Esophagus muscularis mucosa (tissue), 3 donors: ENCODE results near the gene CAPNS1.

ENCODE experiments used
- CTCF ChIP-seq, 3 experiments: fragments of 200-600 bp in 2 of 3; fragments of 450-650 bp in 1 of 3; sonication (generic) in 2 of 3; IDR thresholded peaks; one replicate each; pipeline ENCODE4 v1.5.1; 2017 to 2019; ENCODE audit warnings: antibody characterized with exemption in 3 of 3, mild to moderate bottlenecking in 2 of 3, moderate library complexity in 1 of 3
- EP300 ChIP-seq: sonication (generic); formaldehyde crosslinking; IDR thresholded peaks from one replicate; pipeline ENCODE4 v1.6.1; 2017; ENCODE audit warnings: antibody characterized with exemption

DNA sequence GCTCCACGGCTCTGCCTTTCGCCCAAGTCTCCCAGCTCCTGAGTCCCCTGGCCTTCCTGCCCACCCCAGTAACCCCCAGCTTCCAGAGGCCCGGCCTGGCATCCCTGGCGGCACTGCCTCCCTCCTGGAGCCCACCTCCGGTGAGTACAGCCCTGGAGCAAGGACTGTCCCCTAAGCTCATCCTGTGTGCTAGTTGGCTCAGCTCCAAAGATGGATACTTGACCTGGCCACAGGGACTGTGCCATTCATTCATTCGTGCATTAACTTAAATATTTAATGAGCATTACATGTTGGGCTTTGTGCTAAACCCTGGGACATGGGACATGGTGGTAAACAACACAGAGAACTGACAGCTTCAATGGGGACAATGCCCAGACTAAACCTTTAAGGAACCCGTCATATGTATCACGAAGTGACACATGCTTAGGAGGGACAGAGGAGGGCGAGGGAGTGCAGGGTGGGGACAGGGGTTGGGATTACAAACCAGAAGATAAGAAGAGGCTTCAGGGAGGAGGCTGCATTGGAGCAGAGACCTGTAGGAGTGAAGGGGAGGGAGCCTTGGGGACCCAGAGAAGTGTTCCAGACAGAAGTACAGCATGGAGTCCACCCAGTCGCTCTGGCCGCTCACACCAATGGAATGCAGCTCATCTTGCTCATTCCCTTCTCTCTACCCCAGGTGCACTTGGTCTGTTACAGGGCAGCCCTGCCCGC, 35.9 kb upstream of the CAPNS1 start:
- no peak for TF ChIP-seq EP300
- TF ChIP-seq CTCF (IDR thresholded peaks at IDR 0.05): no peak
